NCI-H510A (cell line): ENCODE measurements around the gene TTBK2.
"Not testable (repeated sequence)": the region's sequence is repeated elsewhere in the genome, so short reads cannot be mapped to it uniquely, and the experiment has no call there.

Experiments
- DNase-seq: peaks from one replicate; lab custom pipeline; 2025; lab: John Stamatoyannopoulos, UW

Gene TTBK2

GRCh38 chr15:42920519-42921341 is at the start of gene TTBK2:
Gene TTBK2, minus strand, starts transcription at chr15:42920778. Its CDS starts 42,161 bp downstream, at chr15:42878617.
- peak; percentile 90 for DNase-seq

DNA sequence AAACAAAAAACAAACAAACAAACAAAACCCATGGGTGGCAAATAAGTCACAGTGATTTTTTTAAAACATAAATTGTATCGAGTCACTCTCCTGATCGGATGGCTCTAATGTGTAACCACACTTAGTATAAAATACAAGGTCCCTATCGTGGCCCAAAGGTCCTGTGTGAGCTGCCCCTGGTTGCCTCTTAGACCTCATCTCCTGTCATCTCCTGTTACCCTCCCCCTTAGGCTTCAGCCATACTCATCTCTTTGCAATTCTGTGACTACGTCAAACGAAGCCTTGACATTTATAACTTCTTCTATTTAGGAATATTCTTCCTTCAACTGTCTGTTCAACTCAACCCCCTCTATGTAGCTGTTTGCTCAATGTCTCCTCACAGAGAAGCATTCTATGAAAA is 43.9 kb upstream of the TTBK2 start:
- DNase-seq: no peak

GRCh38 chr15:42955518-42955917 is 34.9 kb upstream of the TTBK2 start:
- no peak for DNase-seq

GRCh38 chr15:42954291-42954690 is 33.7 kb upstream of the TTBK2 start:
- no peak for DNase-seq

DNA sequence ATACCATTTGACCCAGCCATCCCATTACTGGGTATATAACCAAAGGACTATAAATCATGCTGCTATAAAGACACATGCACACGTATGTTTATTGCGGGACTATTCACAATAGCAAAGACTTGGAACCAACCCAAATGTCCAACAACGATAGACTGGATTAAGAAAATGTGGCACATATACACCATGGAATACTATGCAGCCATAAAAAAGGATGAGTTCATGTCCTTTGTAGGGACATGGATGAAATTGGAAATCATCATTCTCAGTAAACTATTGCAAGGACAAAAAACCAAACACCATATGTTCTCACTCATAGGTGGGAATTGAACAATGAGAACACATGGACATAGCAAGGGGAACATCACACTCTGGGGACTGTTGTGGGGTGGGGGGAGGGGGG is 28.3 kb upstream of the TTBK2 start:
- DNase-seq: not testable (repeated sequence)

DNA sequence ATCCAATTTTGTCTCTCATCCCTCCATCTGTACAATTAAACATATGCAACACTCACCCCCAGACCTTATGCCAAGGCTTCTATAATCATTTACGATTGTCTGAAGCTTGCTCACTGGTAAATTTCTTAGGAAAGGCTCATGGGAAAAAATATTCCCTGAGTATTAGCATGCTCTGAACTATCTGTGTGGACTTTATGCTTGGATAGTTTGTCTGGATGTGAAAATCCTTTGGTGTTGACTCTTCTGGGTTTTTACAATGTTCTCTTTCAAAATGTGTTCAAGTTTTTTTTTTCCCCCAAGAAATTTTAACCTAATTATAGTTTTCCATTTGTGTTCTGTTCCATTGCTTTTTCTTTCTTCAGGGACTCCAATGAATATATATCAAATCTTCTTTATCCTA is 19.9 kb upstream of the TTBK2 start:
- no peak for DNase-seq

DNA sequence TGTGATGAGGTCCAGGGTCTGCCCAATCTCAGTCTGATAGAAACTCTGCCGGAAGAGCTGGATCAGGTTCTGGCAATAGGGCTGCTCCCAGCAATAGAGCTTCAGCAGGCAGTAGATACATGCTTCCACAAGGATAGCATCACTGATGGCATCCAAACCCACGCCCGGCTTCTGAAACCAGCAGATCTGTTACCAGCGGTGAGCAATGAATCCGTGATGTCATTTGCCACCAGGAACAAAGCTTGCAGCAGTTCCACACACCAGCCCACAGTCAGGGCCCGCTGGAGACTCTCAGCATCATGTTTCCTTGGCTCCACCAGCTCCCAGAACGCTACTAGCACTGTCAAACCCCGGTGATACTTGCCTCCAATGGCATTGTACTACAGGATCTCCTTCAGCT is 19.3 kb upstream of the TTBK2 start:
- no peak for DNase-seq

DNA sequence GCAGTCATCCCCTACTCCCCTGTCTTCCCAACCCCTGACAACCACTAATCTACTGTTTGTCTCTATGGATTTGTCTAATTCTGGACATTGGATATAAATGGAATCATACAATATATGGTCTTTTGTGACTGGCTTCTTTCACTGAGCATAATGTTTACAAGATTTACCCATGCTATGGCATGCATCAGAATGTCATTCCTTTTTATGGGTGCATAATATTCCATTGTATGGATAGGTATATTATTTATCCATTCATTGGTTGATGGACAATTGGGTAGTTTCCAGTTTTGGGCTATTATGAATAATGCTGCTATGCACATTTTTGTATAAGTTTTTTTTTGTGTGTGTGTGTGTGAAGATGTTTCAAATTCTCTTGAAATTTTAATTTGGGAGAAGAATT is 16.6 kb upstream of the TTBK2 start:
- DNase-seq: no peak

- no peak for DNase-seq
These were observed 13.5 kb upstream of the TTBK2 start for GRCh38 chr15:42933886-42934667.

DNA sequence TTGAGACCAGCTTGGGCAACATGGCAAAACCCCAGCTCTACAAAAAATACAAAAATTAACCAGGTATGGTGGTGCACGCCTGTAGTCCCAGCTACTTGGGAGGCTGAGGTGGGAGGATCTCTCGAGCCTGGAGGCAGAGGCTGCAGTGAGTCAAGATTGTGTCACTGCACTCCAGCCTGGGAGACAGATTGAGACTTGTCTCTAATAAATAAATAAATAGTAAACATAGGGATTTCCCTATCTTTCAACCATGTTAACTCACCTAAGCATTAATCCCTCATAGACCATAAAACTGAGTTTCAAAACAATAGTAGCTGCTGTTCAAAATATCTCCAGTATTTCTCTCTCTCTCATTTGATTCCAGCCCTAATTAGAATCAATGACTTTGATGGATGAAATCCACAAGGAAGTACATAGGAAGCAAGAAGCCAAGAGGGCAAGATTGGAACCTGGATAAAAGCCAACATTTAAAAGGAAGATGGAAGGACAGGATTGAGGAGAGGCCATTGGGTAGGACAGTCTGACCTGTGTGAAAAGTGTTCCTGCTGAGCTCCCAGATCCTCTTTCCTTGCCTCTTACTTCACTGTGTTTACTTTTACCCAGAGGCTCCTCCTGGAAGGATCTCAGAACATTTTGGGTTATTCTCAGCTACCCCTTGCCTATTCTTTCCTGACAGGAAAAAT is 12.4 kb upstream of the TTBK2 start:
- no peak for DNase-seq

- DNase-seq: no peak
These were observed 11.3 kb upstream of the TTBK2 start for GRCh38 chr15:42931702-42932486.

DNA sequence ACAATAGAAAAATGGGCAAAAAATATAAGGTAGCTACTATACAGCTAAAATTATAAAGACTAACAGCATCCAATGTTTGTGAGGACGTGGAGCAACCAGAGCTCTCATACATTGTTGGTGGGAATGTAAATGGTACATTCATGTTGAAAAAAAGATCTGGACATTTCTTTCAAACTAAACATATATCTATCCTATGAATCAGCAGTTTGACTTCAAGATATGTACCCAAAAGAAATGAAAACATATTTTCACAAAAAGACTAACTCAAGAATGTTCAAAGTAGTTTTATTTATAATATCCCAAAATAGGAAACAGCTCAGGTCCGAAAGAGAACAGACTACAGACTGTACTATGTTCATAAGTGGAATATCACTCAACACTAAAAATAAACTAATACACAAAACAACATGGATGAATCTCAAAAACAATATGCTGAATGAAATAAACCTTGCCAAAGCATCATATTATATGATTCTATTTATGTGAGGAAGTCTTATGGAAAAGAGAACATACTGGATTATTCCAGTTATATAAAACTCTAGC is 8.8 kb upstream of the TTBK2 start:
- no peak for DNase-seq

- DNase-seq: no peak
These were observed 759 bp upstream of the TTBK2 start for GRCh38 chr15:42921342-42921731.

- DNase-seq: no peak
These were observed 619 bp downstream of the TTBK2 start for GRCh38 chr15:42919799-42920518.

- DNase-seq: no peak
These were observed 1.3 kb downstream of the TTBK2 start for GRCh38 chr15:42919308-42919707.

DNA sequence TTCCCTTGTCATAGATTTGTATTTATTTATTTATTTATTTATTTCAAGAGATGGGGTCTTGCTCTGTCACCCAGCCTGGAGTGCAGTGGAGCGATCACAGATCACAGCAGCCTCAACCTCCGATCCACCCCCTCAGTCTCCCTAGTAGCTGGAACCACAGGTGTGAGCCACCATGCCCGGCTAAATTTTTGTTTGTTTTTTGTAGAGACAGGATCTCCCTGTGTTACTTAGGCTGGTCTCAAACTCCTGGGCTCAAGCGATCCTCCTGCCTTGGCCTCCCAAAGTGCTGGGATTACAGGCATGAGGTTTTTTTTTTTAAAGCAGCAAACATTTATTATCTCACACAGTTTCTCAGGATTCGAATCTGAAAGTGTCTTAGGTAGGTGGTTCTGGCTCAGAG is 2.5 kb downstream of the TTBK2 start:
- no peak for DNase-seq

DNA sequence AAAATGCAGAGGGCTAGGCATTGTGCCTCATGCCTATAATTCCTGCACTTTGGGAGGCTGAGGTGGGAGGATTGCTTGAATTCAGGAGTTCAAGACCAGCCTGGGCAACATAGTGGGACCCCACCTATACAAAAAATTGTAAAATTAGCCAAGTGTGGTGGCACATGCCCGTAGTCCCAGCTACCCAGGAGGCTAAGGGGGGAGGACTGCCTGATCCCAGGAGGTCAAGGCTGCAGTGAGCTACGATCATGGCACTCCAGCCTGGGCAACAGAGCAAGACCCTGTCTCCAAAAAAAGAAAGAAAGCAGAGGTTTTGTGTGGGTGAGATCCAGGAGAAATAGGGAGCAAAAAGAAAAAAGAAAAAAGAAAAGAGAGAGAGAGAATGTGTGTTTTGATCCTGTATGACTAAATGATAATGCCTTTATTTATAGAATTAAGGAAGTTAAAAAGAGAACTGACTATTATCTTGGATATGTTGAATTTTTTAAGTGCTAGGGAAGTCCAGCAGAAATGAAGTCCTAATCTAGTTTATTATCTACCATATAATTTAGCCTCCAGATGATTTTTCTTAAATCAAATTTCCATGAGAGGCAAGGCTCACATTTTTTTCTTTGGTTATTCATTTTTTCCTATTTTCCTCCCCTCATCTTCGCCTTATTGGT is 4.8 kb downstream of the TTBK2 start:
- no peak for DNase-seq

GRCh38 chr15:42914728-42915497 is 5.7 kb downstream of the TTBK2 start:
- no peak for DNase-seq

GRCh38 chr15:42911058-42911592 is 9.5 kb downstream of the TTBK2 start:
- DNase-seq: no peak
